DOHH2 (cell line): ENCODE data around the gene DBR1.

Experiments
- H3F3A ChIP-seq: fragments of 200-600 bp; sonication (generic), shearing (Covaris generic); 2 replicates; pipeline ENCODE4 v1.6.0; 2016; ENCODE audit warnings: antibody characterized with exemption, mild to moderate bottlenecking; ENCODE audit not compliant: control insufficient read depth, insufficient read depth
- H3K27ac ChIP-seq: fragments of 200-600 bp; sonication (generic); 2 replicates; pipeline ENCODE4 v1.5.1; 2014; ENCODE audit warnings: low read depth, mild to moderate bottlenecking, low read length, moderate library complexity
- H3K27me3 ChIP-seq: fragments of 200-600 bp; sonication (generic); 2 replicates; pipeline ENCODE4 v1.6.1; 2014; ENCODE audit warnings: mild to moderate bottlenecking, low read length, mixed read lengths; ENCODE audit not compliant: control insufficient read depth
- H3K36me3 ChIP-seq: fragments of 200-600 bp; sonication (generic); 2 replicates; pipeline ENCODE4 v1.6.1; 2014; ENCODE audit warnings: mild to moderate bottlenecking, low read length, moderate library complexity, mixed read lengths; ENCODE audit not compliant: control insufficient read depth
- H3K4me1 ChIP-seq: fragments of 200-600 bp; sonication (generic); 2 replicates; pipeline ENCODE4 v1.6.1; 2014; ENCODE audit warnings: mild to moderate bottlenecking, low read length, mixed read lengths; ENCODE audit not compliant: control insufficient read depth
- H3K4me2 ChIP-seq: fragments of 200-600 bp; sonication (generic); 2 replicates; pipeline ENCODE4 v1.6.0; 2014; ENCODE audit warnings: mild to moderate bottlenecking, low read length, moderate library complexity
- H3K4me3 ChIP-seq: fragments of 200-600 bp; sonication (generic); 2 replicates; pipeline ENCODE4 v1.5.1; 2014; ENCODE audit warnings: mild to moderate bottlenecking, low read length, mixed read lengths
- H3K79me2 ChIP-seq: fragments of 200-600 bp; sonication (generic); 2 replicates; pipeline ENCODE4 v1.6.1; 2014; ENCODE audit warnings: mild to moderate bottlenecking, low read length, mixed read lengths; ENCODE audit not compliant: control insufficient read depth
- H3K9me2 ChIP-seq: fragments of 200-600 bp; sonication (generic); replicated peaks from 2 replicates; pipeline ENCODE4 v1.6.1; 2014; ENCODE audit warnings: mild to moderate bottlenecking, low read length, mixed read lengths; ENCODE audit not compliant: control insufficient read depth
- H3K9me3 ChIP-seq: fragments of 200-600 bp; sonication (generic); 2 replicates; pipeline ENCODE4 v1.6.1; 2014; ENCODE audit warnings: antibody characterized with exemption, low read length, mixed read lengths; ENCODE audit not compliant: control insufficient read depth, insufficient read depth
- H4K20me1 ChIP-seq: fragments of 200-600 bp; sonication (generic); 2 replicates; pipeline ENCODE4 v1.6.0; 2014; ENCODE audit warnings: low read depth, mild to moderate bottlenecking, antibody characterized with exemption, low read length, moderate library complexity; ENCODE audit not compliant: control insufficient read depth, insufficient read depth
- EZH2phosphoT487 ChIP-seq: fragments of 200-600 bp; sonication (generic); IDR thresholded peaks from 2 replicates; pipeline ENCODE4 v1.6.1; 2017; ENCODE audit warnings: borderline replicate concordance, mild to moderate bottlenecking, antibody characterized with exemption, low read length, moderate library complexity, mixed read lengths
- TF ChIP-seq, protein P1 (sequence below): fragments of 200-600 bp; sonication (generic); IDR thresholded peaks from one replicate; pipeline ENCODE4 v1.5.1; 2014; ENCODE audit warnings: antibody characterized with exemption, mild to moderate bottlenecking, low read depth, low read length; ENCODE audit not compliant: poor library complexity, severe bottlenecking

Gene DBR1

DNA sequence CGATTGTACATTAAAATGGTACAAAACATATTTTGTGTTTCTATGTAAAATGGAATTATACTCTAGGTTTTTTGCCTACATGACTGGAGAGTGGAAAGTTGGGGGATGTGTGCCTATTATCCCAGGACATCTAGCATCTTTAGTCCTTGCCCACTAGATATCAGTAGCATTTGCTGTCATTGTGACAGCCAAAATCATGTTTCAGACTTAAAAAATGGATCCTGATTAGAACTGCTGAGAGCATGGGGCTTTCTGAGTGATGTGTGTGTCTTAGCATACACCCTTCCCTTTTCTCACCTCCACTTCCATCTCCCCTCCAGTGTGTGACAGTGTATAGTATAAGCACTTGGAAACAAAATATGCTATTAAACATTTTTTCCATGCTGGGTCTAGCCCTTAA is 25.7 kb upstream of the DBR1 start:
- H3K79me2 ChIP-seq = peaks cover 99% of the 10 kb centered on the region
- H4K20me1 ChIP-seq = peaks cover 26% of the 10 kb centered on the region

DNA sequence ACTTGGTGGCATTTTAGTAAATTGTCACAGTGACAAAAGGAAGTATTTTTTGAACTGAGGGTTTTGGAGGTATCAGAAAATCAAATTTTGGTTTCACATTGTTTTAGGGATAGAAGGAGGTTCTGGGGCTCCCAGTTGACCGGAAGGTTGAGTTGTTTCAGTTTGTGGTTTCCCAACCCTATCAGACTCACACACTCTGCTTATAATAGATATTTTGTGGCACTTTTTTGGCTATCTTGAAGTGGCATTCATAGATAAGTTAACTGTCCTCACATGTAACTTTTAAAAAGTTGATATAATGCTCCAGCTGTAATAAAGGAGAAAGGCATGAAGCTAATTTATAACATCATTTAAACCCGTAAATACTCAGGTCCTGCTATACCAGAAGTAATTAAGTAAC is 25.1 kb upstream of the DBR1 start:
- Histone ChIP-seq H3K4me2 (no peak overlapping the region), H3K9me3 (no peaks in the 10 kb centered on the region)
- TF ChIP-seq EZH2phosphoT487 = no peak
- TF ChIP-seq, protein P1, sequence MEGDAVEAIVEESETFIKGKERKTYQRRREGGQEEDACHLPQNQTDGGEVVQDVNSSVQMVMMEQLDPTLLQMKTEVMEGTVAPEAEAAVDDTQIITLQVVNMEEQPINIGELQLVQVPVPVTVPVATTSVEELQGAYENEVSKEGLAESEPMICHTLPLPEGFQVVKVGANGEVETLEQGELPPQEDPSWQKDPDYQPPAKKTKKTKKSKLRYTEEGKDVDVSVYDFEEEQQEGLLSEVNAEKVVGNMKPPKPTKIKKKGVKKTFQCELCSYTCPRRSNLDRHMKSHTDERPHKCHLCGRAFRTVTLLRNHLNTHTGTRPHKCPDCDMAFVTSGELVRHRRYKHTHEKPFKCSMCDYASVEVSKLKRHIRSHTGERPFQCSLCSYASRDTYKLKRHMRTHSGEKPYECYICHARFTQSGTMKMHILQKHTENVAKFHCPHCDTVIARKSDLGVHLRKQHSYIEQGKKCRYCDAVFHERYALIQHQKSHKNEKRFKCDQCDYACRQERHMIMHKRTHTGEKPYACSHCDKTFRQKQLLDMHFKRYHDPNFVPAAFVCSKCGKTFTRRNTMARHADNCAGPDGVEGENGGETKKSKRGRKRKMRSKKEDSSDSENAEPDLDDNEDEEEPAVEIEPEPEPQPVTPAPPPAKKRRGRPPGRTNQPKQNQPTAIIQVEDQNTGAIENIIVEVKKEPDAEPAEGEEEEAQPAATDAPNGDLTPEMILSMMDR = no peak

More for the DNA sequence above, 25.7 kb upstream of the DBR1 start:
- H3K4me3 ChIP-seq = no peak overlapping the region
- no peak for TF ChIP-seq EZH2phosphoT487
- TF ChIP-seq, protein P1 = no peak
- H3K4me1 ChIP-seq = no peaks in the 10 kb centered on the region
- no peaks in the 10 kb centered on the region for H3K9me3 ChIP-seq
- no peak overlapping the region for H3K27ac ChIP-seq
- H3K27me3 ChIP-seq = no peaks in the 10 kb centered on the region
- H3K9me2 ChIP-seq = no peaks in the 10 kb centered on the region
- H3K36me3 ChIP-seq = peaks cover 30% of the 10 kb centered on the region
- H3K4me2 ChIP-seq = no peak overlapping the region
- H3F3A ChIP-seq = no peaks in the 10 kb centered on the region

DNA sequence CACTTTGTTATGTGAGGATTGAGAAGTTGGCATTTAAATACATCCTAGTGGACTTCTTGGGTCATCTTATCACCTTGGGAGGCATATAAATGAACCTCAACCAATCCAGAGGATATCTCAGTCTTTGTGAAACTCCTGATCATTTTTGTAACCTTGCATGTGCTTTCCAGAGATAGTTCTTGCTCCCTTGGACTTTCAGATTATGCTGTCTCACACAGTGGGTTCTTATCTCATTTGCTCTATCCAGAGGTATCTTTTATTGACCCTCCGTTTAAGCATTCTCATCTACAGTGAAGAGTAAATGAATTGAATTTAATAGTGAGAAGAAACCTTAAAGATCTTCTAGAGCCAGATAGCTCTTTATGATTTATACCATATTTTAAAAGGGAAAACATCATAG is 22.8 kb upstream of the DBR1 start:
- Histone ChIP-seq H3F3A (no peaks in the 10 kb centered on the region), H3K4me3 (no peak overlapping the region), H3K9me3 (no peaks in the 10 kb centered on the region), H4K20me1 (peaks cover 23% of the 10 kb centered on the region), H3K4me2 (no peak overlapping the region), H3K27ac (no peak overlapping the region), H3K4me1 (no peaks in the 10 kb centered on the region), H3K79me2 (peaks cover 96% of the 10 kb centered on the region), H3K9me2 (no peaks in the 10 kb centered on the region), H3K27me3 (no peaks in the 10 kb centered on the region), H3K36me3 (peaks cover 18% of the 10 kb centered on the region)
- TF ChIP-seq, protein P1 = no peak
- TF ChIP-seq EZH2phosphoT487 = no peak

More for the DNA sequence above, 25.1 kb upstream of the DBR1 start:
- Histone ChIP-seq H3F3A (no peaks in the 10 kb centered on the region), H3K4me3 (no peak overlapping the region), H3K36me3 (peaks cover 28% of the 10 kb centered on the region), H3K4me1 (no peaks in the 10 kb centered on the region), H3K79me2 (peaks cover 99% of the 10 kb centered on the region), H3K9me2 (no peaks in the 10 kb centered on the region), H3K27me3 (no peaks in the 10 kb centered on the region), H4K20me1 (peaks cover 26% of the 10 kb centered on the region), H3K27ac (no peak overlapping the region)
